GM21825 (cell line): ENCODE data around the gene SART3.
A peak's percentile ranks its signal among the peaks of the same experiment; 100 is the strongest.

ENCODE experiments used
- ATAC-seq: cut with Tn5 transposase; IDR thresholded peaks from one replicate; pipeline ENCODE4 v1.9.1; 2021; ENCODE audit warnings: mild to moderate bottlenecking, moderate library complexity; ENCODE audit not compliant: unreplicated experiment

The SART3 gene

GRCh38 chr12:108526482-108527165 lies 34.3 kb downstream of the SART3 start:
- no peak for ATAC-seq

GRCh38 chr12:108525681-108526080 lies 35.3 kb downstream of the SART3 start:
- no peak for ATAC-seq

GRCh38 chr12:108523365-108523764 lies 37.6 kb downstream of the SART3 start:
- ATAC-seq, result no peak

- ATAC-seq, result no peak
Measured at GRCh38 chr12:108519558-108519957, 41.4 kb downstream of the SART3 start.

DNA sequence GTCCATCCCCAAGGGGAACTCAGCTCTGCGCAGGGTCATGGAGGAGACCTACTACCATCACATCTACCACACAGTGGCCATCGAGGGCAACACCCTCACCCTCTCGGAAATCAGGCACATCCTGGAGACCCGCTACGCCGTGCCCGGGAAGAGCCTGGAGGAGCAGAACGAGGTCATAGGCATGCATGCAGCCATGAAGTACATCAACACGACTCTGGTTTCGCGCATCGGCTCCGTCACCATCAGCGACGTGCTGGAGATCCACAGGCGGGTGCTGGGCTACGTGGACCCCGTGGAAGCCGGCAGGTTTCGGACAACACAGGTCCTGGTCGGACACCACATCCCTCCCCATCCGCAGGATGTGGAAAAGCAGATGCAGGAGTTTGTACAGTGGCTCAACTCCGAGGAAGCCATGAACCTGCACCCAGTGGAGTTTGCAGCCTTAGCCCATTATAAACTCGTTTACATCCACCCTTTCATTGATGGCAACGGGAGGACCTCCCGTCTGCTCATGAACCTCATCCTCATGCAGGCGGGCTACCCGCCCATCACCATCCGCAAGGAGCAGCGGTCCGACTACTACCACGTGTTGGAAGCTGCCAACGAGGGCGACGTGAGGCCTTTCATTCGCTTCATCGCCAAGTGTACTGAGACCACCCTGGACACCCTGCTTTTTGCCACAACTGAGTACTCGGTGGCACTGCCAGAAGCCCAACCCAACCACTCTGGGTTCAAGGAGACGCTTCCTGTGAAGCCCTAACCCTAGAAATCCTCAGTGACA lies 42.1 kb downstream of the SART3 start:
- no peak for ATAC-seq

DNA sequence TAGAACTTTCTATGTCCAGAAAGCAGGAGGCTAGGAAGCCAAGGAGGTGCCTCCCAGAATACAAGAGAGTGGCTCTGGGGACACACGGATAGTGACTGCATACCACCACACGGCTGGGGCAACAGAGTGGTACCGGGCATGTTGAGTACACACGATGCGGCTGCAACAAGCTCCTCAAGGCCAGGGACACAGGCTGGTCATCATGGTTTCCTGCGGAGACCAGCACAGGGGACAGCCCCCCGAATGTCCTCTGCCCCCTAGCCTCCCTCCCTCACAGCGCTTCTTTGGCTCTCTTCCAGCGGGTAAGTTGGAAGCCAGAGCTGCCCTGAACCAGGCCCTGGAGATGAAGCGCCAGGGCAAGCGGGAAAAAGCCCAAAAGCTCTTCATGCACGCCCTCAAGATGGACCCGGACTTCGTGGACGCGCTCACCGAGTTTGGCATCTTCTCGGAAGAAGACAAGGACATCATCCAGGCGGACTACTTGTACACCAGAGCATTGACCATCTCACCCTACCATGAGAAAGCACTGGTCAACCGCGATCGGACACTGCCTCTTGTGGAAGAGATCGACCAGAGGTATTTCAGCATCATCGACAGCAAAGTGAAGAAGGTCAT lies 42.8 kb downstream of the SART3 start:
- ATAC-seq, result no peak

- no peak for ATAC-seq
Measured at GRCh38 chr12:108517288-108518100, 43.5 kb downstream of the SART3 start.

DNA sequence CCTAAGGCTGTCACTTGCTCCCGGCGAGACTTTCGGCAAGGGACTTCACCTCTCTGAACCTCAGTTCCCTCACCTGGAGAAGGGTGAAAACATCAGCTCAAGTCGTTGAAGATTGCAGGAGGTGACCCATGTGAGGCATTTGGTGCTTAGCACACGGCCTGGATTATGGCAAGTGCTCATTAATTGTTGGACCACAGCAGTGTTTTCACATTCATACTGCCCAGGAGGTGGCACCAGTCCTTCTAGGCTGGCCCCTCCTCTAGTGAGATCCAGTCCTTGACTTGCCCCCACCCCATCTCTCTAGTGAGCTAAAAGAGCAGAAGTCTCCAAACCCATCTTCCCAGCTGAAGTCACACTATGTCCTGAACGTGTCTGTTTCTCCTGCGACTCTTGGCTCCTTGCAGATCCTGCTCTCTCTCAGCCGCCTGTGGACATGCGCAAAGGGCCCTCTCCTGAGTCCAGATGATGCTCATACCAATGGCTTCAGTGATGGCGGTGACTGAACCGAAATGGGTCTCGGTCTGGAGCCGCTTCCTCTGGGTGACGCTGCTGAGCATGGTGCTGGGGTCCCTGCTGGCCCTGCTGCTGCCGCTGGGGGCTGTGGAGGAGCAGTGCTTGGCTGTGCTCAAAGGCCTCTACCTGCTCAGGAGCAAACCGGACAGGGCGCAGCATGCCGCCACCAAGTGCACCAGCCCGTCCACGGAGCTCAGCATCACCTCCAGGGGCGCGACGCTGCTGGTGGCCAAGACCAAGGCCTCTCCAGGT lies 44.3 kb downstream of the SART3 start:
- ATAC-seq, result no peak

- ATAC-seq, result no peak
Measured at GRCh38 chr12:108515916-108516315, 45.1 kb downstream of the SART3 start.

- ATAC-seq, result peak; percentile 82
Measured at GRCh38 chr12:108514973-108515814, 45.8 kb downstream of the SART3 start, which contains the start of gene FICD. Gene FICD (plus strand): TSS chr12:108515277. CDS start chr12:108516973, 1,696 bp downstream.

DNA sequence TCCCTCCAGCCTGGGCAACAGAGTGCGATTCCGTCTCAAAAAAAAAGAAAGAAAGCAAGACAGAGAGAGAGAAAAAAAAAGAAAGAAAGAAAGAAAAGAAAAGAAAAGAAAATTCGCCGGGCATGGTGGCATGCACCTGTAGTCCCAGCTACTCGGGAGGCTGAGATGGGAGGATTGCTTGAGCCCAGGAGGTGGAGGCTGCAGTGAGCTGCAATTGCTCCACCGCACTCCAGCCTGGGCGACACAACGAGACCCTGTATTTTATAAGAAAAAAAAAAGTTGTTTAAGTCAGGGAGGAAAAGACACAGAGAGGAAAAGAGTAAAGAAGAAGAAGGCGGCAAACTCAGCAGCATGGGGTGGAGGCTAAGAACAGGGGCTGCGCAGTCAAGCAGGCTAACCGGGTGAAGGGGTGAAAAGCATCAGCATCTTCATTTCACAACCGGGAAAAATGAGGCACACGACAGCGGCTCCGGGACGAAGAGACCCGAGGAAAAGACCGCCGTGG lies 46.5 kb downstream of the SART3 start:
- ATAC-seq, result no peak

GRCh38 chr12:108511633-108512540 lies 49.1 kb downstream of the SART3 start:
- ATAC-seq, result peak; percentile 21

DNA sequence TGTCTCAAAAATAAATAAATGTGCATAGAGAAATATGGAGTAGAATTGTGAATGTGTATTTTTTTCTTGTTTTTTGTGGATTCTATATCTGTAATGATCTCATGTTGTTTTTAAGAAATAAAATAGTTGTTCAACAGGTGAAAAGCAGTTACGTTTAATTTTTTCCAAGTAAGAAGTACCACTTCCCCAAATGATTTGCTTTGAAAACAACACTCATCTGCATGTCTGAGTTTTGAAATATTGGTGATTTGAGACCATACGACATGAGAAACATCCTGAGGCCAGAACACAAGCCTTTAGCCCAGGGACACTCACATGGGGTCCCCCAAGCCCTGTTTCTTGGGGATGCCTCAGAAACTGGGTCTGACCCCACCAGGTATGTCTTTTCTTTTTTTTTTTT lies 50.1 kb downstream of the SART3 start:
- ATAC-seq, result no peak

DNA sequence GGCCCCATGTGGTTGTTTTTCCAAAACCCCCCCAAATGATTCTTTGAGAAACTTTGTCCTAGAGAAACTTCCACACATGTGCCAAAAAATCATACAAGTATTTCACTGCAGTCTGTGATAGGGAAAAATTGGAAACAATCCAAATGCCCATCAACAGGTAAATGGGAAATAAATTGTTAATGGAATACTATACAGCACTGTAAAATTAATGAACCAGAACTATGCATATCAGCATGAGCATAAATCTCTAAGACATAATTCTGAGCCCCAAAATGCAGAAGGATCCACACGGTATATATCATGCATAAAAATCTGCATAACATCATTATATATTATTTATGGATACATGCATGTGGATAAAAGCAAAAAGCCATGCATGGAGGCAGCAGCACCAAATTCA lies 51.2 kb downstream of the SART3 start:
- no peak for ATAC-seq

DNA sequence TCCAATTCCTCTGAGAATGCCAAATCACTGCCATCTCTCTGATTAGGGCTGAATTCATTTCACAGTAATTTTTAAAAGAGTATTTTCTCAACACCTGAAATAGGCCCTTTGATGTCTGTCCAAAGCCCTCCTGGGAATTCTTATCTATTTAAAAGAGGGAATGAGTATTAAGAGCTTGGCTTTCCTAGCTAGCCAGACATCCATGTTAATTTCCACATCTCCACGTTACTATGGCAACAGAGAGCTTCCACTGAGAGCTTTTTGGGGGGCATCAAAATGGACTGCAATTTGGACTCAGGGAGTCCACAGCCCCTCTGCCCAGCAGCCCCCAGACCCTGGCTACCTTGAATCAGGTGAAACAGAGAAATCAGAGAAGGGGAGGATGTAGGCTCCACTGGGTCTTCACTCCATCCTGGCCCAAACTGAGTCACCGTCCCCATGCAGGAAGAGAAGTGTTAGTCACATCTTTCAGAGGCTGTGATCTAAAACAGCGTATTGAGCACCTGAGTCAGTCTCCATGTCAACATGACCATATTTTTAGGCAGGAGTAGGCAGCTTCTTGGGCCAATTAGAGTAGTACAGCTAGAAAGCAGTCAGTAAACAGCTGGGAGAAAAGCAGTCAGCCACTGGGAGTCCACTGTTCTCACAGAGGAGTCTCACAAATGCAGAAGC lies 52.9 kb downstream of the SART3 start:
- no peak for ATAC-seq

DNA sequence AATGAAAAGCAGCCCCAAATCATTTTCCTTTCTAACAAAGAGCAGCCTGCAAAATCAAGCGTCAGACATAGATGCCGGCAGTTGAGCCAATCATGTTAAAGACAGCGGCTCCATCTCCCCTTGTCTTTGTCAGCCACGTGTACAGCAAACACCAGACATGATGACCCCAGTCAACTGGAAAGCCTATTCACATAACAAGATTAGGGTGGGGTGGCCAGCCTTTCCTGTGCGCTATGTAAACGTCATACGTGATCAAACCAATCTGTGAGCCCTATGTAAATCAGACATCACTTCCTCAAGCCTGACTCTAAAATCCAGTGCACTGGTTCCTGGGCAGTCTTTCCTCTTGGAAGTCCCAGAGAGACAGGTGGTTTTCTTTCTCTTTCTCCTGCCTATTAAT lies 55.8 kb downstream of the SART3 start:
- ATAC-seq, result no peak

DNA sequence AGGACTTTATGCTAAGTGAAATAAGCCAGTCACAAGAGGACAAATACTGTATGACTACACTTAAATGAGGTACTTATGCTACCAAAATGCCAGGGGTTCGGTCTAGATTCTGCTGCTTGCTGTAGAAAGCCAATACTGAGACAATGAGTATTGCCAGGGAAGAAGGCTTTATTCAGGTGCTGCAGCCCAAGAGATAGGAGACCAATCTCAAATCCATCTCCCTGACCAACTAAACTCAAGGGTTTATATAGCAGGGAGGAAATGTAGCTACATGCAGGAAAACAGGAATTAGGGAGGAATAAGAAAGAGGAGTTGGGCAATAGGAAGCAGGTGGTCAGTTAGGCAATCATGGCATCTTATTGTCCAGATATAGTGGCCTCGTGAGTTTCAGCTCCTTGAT lies 58.1 kb downstream of the SART3 start:
- ATAC-seq, result no peak

GRCh38 chr12:108498136-108498535 lies 62.8 kb downstream of the SART3 start:
- no peak for ATAC-seq
